DND-41 (cell line): ENCODE results near the gene ERG.

ENCODE experiments used
- ATAC-seq: fragments of 200-7000 bp; cut with Tn5 transposase; 3 replicates; pipeline ENCODE4 v1.9.1; 2021; ENCODE audit warnings: low read depth; ENCODE audit not compliant: insufficient read depth
- DNase-seq: peaks from one replicate; pipeline ENCODE4 v3.0.0-alpha.2; 2020
- H2AFZ ChIP-seq: 2 replicates; pipeline ENCODE4 v1.6.0; 2012; ENCODE audit warnings: low read depth, low read length
- H3K27ac ChIP-seq: 2 replicates; pipeline ENCODE4 v1.5.1; 2012; ENCODE audit warnings: low read length, inconsistent platforms
- H3K27me3 ChIP-seq: fragments of 200-600 bp; sonication (generic); 2 replicates; pipeline ENCODE4 v1.6.0; 2012; ENCODE audit warnings: low read length, mild to moderate bottlenecking, inconsistent platforms; ENCODE audit not compliant: insufficient read depth, poor library complexity
- H3K36me3 ChIP-seq: 2 replicates; pipeline ENCODE4 v1.5.1; 2012; ENCODE audit warnings: low read length, inconsistent platforms; ENCODE audit not compliant: insufficient read depth
- H3K4me1 ChIP-seq: 2 replicates; pipeline ENCODE4 v1.5.1; 2012; ENCODE audit warnings: mild to moderate bottlenecking, low read length; ENCODE audit not compliant: insufficient read depth
- H3K4me2 ChIP-seq: 2 replicates; pipeline ENCODE4 v1.6.0; 2012; ENCODE audit warnings: mild to moderate bottlenecking, moderate library complexity, low read length, inconsistent platforms; ENCODE audit not compliant: insufficient read depth
- H3K4me3 ChIP-seq, 2 experiments: fragments of 200-600 bp in 1 of 2; shearing (Covaris generic) in 1 of 2; 2 replicates each; pipeline ENCODE4 v1.5.1; 2012 to 2016; ENCODE audit warnings: inconsistent platforms in 2 of 2, low read length in 2 of 2, mild to moderate bottlenecking in 2 of 2, low read depth in 1 of 2, moderate library complexity in 1 of 2
- H3K79me2 ChIP-seq: 2 replicates; pipeline ENCODE4 v1.6.0; 2012; ENCODE audit warnings: low read length, inconsistent platforms; ENCODE audit not compliant: insufficient read depth
- H3K9ac ChIP-seq: 2 replicates; pipeline ENCODE4 v1.6.0; 2012; ENCODE audit warnings: low read depth, mild to moderate bottlenecking, inconsistent platforms, low read length, moderate library complexity
- H3K9me3 ChIP-seq: 2 replicates; pipeline ENCODE4 v1.5.1; 2012; ENCODE audit warnings: low read length, moderate library complexity, mild to moderate bottlenecking, inconsistent platforms; ENCODE audit not compliant: insufficient read depth, severe bottlenecking
- H4K20me1 ChIP-seq: 2 replicates; pipeline ENCODE4 v1.6.0; 2012; ENCODE audit warnings: low read length; ENCODE audit not compliant: insufficient read depth
- EZH2 ChIP-seq: IDR thresholded peaks from 3 replicates; pipeline ENCODE4 v1.6.1; 2012; ENCODE audit warnings: borderline replicate concordance, low read depth, mild to moderate bottlenecking, moderate library complexity, low read length, inconsistent platforms; ENCODE audit not compliant: severe bottlenecking
- TF ChIP-seq, protein P1 (sequence below): IDR thresholded peaks from 2 replicates; pipeline ENCODE4 v1.5.1; 2012; ENCODE audit warnings: borderline replicate concordance, low read length, moderate library complexity, mild to moderate bottlenecking; ENCODE audit not compliant: poor library complexity, severe bottlenecking; ENCODE audit errors: extremely low read depth

Gene ERG

DNA sequence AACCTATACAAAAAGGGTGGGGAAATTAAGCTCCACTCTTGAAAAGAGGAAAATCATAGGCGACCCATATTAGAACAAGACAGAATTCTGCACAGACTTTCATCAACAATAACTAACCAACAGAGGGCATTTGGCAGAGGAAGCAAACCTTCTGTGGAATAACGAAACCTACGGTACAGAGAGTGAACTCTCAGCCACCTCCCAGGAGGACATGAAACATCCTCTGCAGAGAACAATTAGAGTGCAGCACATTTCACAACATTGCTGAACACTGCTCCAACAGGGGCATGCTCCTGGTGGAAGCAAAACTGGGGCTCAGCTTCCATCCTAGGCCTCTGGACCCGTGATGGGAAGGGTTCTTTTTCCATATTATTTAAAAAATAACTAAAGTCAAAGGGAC, 130.6 kb downstream of the ERG start:
- Histone ChIP-seq H3K9me3 (no peaks in the 10 kb centered on the region), H3K27me3 (peaks cover 8% of the 10 kb centered on the region), H3K4me3 (no peak overlapping the region), H3K4me2 (no peak overlapping the region), H3K4me1 (no peaks in the 10 kb centered on the region), H3K9ac (no peak overlapping the region), H3K27ac (no peak overlapping the region), H3K79me2 (no peaks in the 10 kb centered on the region), H3K36me3 (no peaks in the 10 kb centered on the region), H4K20me1 (no peaks in the 10 kb centered on the region), H2AFZ (no peak overlapping the region)
- no peak for ATAC-seq
- TF ChIP-seq, protein P1, sequence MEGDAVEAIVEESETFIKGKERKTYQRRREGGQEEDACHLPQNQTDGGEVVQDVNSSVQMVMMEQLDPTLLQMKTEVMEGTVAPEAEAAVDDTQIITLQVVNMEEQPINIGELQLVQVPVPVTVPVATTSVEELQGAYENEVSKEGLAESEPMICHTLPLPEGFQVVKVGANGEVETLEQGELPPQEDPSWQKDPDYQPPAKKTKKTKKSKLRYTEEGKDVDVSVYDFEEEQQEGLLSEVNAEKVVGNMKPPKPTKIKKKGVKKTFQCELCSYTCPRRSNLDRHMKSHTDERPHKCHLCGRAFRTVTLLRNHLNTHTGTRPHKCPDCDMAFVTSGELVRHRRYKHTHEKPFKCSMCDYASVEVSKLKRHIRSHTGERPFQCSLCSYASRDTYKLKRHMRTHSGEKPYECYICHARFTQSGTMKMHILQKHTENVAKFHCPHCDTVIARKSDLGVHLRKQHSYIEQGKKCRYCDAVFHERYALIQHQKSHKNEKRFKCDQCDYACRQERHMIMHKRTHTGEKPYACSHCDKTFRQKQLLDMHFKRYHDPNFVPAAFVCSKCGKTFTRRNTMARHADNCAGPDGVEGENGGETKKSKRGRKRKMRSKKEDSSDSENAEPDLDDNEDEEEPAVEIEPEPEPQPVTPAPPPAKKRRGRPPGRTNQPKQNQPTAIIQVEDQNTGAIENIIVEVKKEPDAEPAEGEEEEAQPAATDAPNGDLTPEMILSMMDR, result no peak
- no peak for TF ChIP-seq EZH2
- no peak for DNase-seq

DNA sequence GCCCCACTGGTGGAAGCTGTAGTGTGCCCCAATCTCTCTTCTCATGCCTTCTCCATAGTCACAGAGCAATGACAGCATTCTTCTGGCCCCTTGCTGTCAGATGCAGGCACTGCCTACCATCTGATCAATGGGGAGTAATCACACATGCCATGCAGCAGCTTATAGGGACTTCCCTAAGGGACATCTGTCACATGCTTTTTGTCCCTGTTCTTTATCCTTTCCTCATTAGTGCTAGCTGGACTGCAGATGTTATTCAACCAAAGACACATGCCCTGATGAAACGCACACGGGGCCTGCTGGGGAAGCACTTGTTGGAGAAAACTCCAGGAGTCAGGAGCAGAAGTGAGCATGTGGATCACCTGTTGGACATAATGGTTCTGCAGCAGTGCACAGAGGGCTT, 132.8 kb downstream of the ERG start:
- H3K4me2 ChIP-seq, result no peak overlapping the region
- no peak overlapping the region for H3K4me3 ChIP-seq
- H3K27me3 ChIP-seq, result peaks cover 5% of the 10 kb centered on the region
- no peak overlapping the region for H3K27ac ChIP-seq
- no peaks in the 10 kb centered on the region for H3K9me3 ChIP-seq
- DNase-seq, result no peak
- H3K36me3 ChIP-seq, result no peaks in the 10 kb centered on the region
- H2AFZ ChIP-seq, result no peak overlapping the region
- no peaks in the 10 kb centered on the region for H3K4me1 ChIP-seq
- TF ChIP-seq EZH2, result no peak
- TF ChIP-seq, protein P1, result no peak
- no peaks in the 10 kb centered on the region for H4K20me1 ChIP-seq
- H3K79me2 ChIP-seq, result no peaks in the 10 kb centered on the region
- ATAC-seq, result no peak
- no peak overlapping the region for H3K9ac ChIP-seq

DNA sequence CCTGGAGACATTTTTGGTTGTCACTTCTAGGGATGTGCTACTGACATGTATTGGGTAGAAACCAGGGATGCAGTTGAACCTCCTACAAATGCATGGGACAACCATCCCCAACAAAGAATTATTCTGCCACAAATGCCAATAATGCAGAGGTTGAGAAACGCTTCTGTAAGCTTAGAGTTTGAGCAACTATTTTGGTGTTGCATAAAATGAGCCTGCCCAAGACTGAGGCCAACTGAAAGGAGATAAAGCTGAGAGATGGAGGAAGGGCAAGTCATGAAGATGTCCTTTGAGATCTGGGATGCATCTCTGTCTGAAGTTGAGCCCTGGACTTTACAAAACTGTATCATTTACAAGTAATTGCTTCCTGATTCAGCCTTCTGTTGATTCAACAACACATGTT, 134.6 kb downstream of the ERG start:
- Histone ChIP-seq H3K4me1 (no peaks in the 10 kb centered on the region), H3K27me3 (peaks cover 3% of the 10 kb centered on the region), H3K9me3 (no peaks in the 10 kb centered on the region), H3K4me2 (no peak overlapping the region), H3K79me2 (no peaks in the 10 kb centered on the region), H3K27ac (no peak overlapping the region), H2AFZ (no peak overlapping the region), H3K9ac (no peak overlapping the region), H3K4me3 (no peak overlapping the region), H3K36me3 (no peaks in the 10 kb centered on the region), H4K20me1 (no peaks in the 10 kb centered on the region)
- no peak for TF ChIP-seq EZH2
- TF ChIP-seq, protein P1, result no peak
- no peak for DNase-seq
- no peak for ATAC-seq

DNA sequence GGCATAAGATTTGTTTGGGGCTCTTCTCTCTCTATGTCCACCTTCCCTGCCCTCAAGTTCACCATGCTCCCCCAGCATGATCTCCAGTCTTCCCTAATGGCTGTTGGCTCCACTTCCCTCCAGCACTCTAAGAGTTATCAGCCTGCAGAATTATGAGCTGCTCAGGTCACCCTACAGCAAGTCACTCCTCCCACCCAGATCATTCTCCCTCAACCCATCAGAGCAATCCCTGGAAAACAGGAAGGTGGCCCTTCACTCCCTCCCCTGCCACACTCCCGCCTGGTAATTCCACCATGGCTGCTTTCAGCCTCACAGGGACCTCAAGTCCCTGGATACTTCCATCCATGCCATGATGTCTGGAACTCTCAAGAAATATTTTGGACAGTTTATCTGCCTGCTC, 137.0 kb downstream of the ERG start:
- no peaks in the 10 kb centered on the region for H3K79me2 ChIP-seq
- no peaks in the 10 kb centered on the region for H3K36me3 ChIP-seq
- no peak overlapping the region for H3K9ac ChIP-seq
- no peak overlapping the region for H3K4me2 ChIP-seq
- H4K20me1 ChIP-seq, result no peaks in the 10 kb centered on the region
- H3K27ac ChIP-seq, result no peak overlapping the region
- ATAC-seq (no peak), DNase-seq (no peak)
- TF ChIP-seq, protein P1, result no peak
- no peak for TF ChIP-seq EZH2
- H3K27me3 ChIP-seq, result peaks cover 3% of the 10 kb centered on the region
- no peak overlapping the region for H3K4me3 ChIP-seq
- H2AFZ ChIP-seq, result no peak overlapping the region
- H3K9me3 ChIP-seq, result no peaks in the 10 kb centered on the region
- H3K4me1 ChIP-seq, result no peaks in the 10 kb centered on the region
